HEK293 (cell line): ENCODE results near the gene EYS.

Source experiments
- CTCF ChIA-PET: fragments of 350-600 bp; formaldehyde crosslinking; extraction: SDS; loops from one replicate; lab custom pipeline; 2021; ENCODE audit warnings: antibody characterized with exemption; lab: Yijun Ruan, JAX
- POLR2A ChIA-PET: fragments of 300-600 bp; formaldehyde crosslinking; extraction: SDS; loops from one replicate; lab custom pipeline; 2020; ENCODE audit warnings: antibody characterized with exemption, inconsistent platforms; lab: Yijun Ruan, JAX
- H3K27ac ChIP-seq: fragments of 200-500 bp; sonication (Bioruptor generic); 2 replicates; pipeline ENCODE4 v1.5.1; 2014; ENCODE audit warnings: low read depth, low read length, control low read depth, inconsistent platforms; ENCODE audit errors: extremely low read depth
- H3K36me3 ChIP-seq, 2 experiments: fragments of 200-500 bp in 1 of 2; sonication (Bioruptor generic) in 1 of 2; 1 replicate in 1 of 2; 2 replicates in 1 of 2; pipeline ENCODE4 v1.5.1; 2014 to 2017; ENCODE audit warnings: inconsistent platforms in 2 of 2, low read length in 2 of 2; ENCODE audit not compliant: control insufficient read depth in 2 of 2, insufficient read depth in 1 of 2
- H3K4me1 ChIP-seq: fragments of 200-500 bp; sonication (Bioruptor generic); 2 replicates; pipeline ENCODE4 v1.5.1; 2014; ENCODE audit warnings: mild to moderate bottlenecking, low read length, inconsistent platforms; ENCODE audit not compliant: control insufficient read depth, insufficient read depth
- H3K4me3 ChIP-seq: 2 replicates; pipeline ENCODE4 v1.5.1; 2011; ENCODE audit warnings: low read depth, mild to moderate bottlenecking, control low read depth, low read length, moderate library complexity
- H3K9me3 ChIP-seq: fragments of 200-500 bp; sonication (Bioruptor generic); 2 replicates; pipeline ENCODE4 v1.5.1; 2014; ENCODE audit warnings: low read depth, low read length, inconsistent platforms; ENCODE audit not compliant: control insufficient read depth, insufficient read depth
- FEZF1 ChIP-seq: fragments of 450-650 bp; formaldehyde crosslinking; IDR thresholded peaks from 2 replicates; pipeline ENCODE4 v1.5.1; 2016; ENCODE audit warnings: missing biosample characterization, missing genetic modification characterization
- MEIS1 ChIP-seq: sonication (generic); formaldehyde crosslinking; IDR thresholded peaks from 2 replicates; pipeline ENCODE4 v1.8.1; 2022; ENCODE audit warnings: missing genetic modification reagents, mild to moderate bottlenecking, borderline replicate concordance
- SCRT1 ChIP-seq: fragments of 450-650 bp; formaldehyde crosslinking; IDR thresholded peaks from 2 replicates; pipeline ENCODE4 v1.5.1; 2016; ENCODE audit warnings: missing biosample characterization, missing genetic modification characterization, borderline replicate concordance
- SCRT2 ChIP-seq: fragments of 450-650 bp; formaldehyde crosslinking; IDR thresholded peaks from 2 replicates; pipeline ENCODE4 v1.5.1; 2016; ENCODE audit warnings: missing biosample characterization, missing genetic modification characterization
- TRIM28 ChIP-seq: IDR thresholded peaks from 2 replicates; pipeline ENCODE4 v1.6.1; 2011; ENCODE audit warnings: low read length, control low read depth, borderline replicate concordance
- ZBTB10 ChIP-seq: fragments of 450-650 bp; formaldehyde crosslinking; IDR thresholded peaks from 2 replicates; pipeline ENCODE4 v1.5.1; 2016; ENCODE audit warnings: missing biosample characterization, missing genetic modification characterization
- ZBTB17 ChIP-seq: fragments of 450-650 bp; formaldehyde crosslinking; IDR thresholded peaks from 2 replicates; pipeline ENCODE4 v1.5.1; 2016; ENCODE audit warnings: missing biosample characterization, missing genetic modification characterization
- ZNF169 ChIP-seq: fragments of 450-650 bp; formaldehyde crosslinking; IDR thresholded peaks from 2 replicates; pipeline ENCODE4 v1.5.1; 2016; ENCODE audit warnings: missing biosample characterization, missing genetic modification characterization
- ZNF175 ChIP-seq: fragments of 450-650 bp; formaldehyde crosslinking; IDR thresholded peaks from 2 replicates; pipeline ENCODE4 v1.5.1; 2016; ENCODE audit warnings: missing biosample characterization, missing genetic modification characterization
- ZNF404 ChIP-seq: fragments of 450-650 bp; formaldehyde crosslinking; IDR thresholded peaks from 2 replicates; pipeline ENCODE4 v1.5.1; 2017; ENCODE audit warnings: missing biosample characterization, missing genetic modification characterization
- ZNF514 ChIP-seq: fragments of 450-650 bp; formaldehyde crosslinking; IDR thresholded peaks from 2 replicates; pipeline ENCODE4 v1.5.1; 2016; ENCODE audit warnings: missing biosample characterization, missing genetic modification characterization
- ZNF518A ChIP-seq: fragments of 450-650 bp; formaldehyde crosslinking; conservative IDR thresholded peaks from 2 replicates; pipeline ENCODE4 v1.5.1; 2016; ENCODE audit warnings: low read depth, missing biosample characterization, missing genetic modification characterization
- ZNF544 ChIP-seq: fragments of 450-650 bp; formaldehyde crosslinking; IDR thresholded peaks from 2 replicates; pipeline ENCODE4 v1.5.0; 2017; ENCODE audit warnings: missing biosample characterization, missing genetic modification characterization
- ZNF555 ChIP-seq: fragments of 450-650 bp; formaldehyde crosslinking; conservative IDR thresholded peaks from 2 replicates; pipeline ENCODE4 v1.5.1; 2017; ENCODE audit warnings: missing biosample characterization, mild to moderate bottlenecking, missing genetic modification characterization, inconsistent platforms
- ZNF639 ChIP-seq: fragments of 450-650 bp; formaldehyde crosslinking; IDR thresholded peaks from 2 replicates; pipeline ENCODE4 v1.5.1; 2016; ENCODE audit warnings: missing biosample characterization, missing genetic modification characterization
- ZNF677 ChIP-seq: fragments of 450-650 bp; IDR thresholded peaks from 2 replicates; pipeline ENCODE4 v1.5.0; 2018; ENCODE audit warnings: missing biosample characterization, mild to moderate bottlenecking, missing genetic modification characterization, moderate library complexity
- ZNF792 ChIP-seq: fragments of 450-650 bp; formaldehyde crosslinking; IDR thresholded peaks from 2 replicates; pipeline ENCODE4 v1.5.1; 2016; ENCODE audit warnings: missing biosample characterization, missing genetic modification characterization
- ZSCAN4 ChIP-seq: fragments of 450-650 bp; formaldehyde crosslinking; IDR thresholded peaks from 2 replicates; pipeline ENCODE4 v1.5.1; 2017; ENCODE audit warnings: missing biosample characterization, missing genetic modification characterization

Gene EYS

GRCh38 chr6:63945987-63946386, 1761.0 kb downstream of the EYS start:
- H3K4me1 ChIP-seq, result 0 out of 2 replicates have a peak, but pooled peaks cover 2% of the 10 kb centered on the region
- H3K4me3 ChIP-seq, result no peak overlapping the region
- H3K27ac ChIP-seq, result no peak overlapping the region
- no peaks in the 10 kb centered on the region for H3K9me3 ChIP-seq
- POLR2A ChIA-PET, result no interaction called here
- TF ChIP-seq ZNF792, result no peak
- TF ChIP-seq ZNF518A (tag by site-specific recombination), result no peak
- no peak for TF ChIP-seq ZNF514 (tag by site-specific recombination)
- no peak for TF ChIP-seq ZNF175 (tag by site-specific recombination)
- no peak for TF ChIP-seq ZNF677 (tag by site-specific recombination)
- no peak for TF ChIP-seq ZNF555 (tag by site-specific recombination)
- TF ChIP-seq ZNF404 (tag by site-specific recombination), result no peak
- no peak for TF ChIP-seq FEZF1 (tag by site-specific recombination)
- TF ChIP-seq ZSCAN4, result no peak
- TF ChIP-seq ZNF639 (tag by site-specific recombination), result no peak
- TF ChIP-seq ZBTB10 (tag by site-specific recombination), result no peak
- no peak for TF ChIP-seq ZNF544 (tag by site-specific recombination)
- TF ChIP-seq ZBTB17 (tag by site-specific recombination), result no peak
- TF ChIP-seq SCRT1 (tag by site-specific recombination), result no peak
- TF ChIP-seq TRIM28, result no peak
- TF ChIP-seq ZNF169, result no peak
- no peak for TF ChIP-seq SCRT2 (tag by site-specific recombination)
- TF ChIP-seq MEIS1 (CRISPR knock-in tag), result no peak
- TF ChIP-seq, all 188 proteins: peak for 0
- CTCF ChIA-PET, result interaction anchor here (0.7 kb wide), 1 partner anchor 308 kb away, joined by 3 read pairs; no protein-coding TSS in a partner anchor
- no peaks in the 10 kb centered on the region for H3K36me3 ChIP-seq
